GM18526 (cell line): Measurements from ENCODE around the gene KRT1.

Source experiments
- POLR2A ChIP-seq: IDR thresholded peaks from 3 replicates; pipeline ENCODE4 v1.6.1; 2011; ENCODE audit not compliant: insufficient read length; ENCODE audit errors: extremely low read depth

The KRT1 gene

DNA sequence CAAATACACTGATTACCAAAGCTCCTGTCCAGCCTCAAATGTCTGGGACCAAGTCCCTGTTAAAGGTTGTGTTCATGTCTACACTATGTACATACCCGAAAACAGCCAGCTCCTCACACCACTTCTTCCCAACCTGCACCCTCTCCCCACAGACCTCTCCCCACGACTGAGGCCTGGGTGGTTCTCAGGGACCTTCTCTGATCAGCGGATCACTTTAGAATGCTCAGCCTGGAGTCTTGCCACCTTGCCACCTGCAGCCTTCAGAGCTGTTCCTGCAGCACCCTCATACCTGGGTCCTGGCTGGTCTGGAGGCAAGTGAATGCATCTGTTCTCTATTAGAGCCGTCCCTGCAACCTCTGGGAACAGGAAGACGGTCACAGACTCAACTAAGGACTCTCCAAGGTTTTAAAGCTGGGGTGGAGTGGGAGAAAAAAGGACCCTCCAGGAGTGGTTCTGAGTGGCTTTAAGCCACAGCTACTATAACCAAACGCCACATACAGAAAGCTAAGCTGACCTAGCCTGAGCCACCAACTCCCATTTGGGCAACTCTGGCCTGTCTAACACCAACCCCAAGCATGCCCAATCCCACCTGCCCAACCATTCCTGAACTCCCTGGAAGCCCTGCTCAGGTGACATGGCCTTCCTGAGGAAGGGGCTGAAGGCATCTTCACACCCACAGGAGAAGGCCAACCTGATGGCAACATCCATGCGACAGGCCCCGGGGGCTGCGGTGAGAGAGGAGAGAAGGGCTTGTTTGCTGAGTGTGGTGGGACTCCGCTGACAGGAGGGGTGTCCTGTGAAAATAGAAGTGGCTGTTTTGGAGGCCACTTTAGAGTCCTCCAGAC is 36.8 kb downstream of the KRT1 start:
- no peak for TF ChIP-seq POLR2A

DNA sequence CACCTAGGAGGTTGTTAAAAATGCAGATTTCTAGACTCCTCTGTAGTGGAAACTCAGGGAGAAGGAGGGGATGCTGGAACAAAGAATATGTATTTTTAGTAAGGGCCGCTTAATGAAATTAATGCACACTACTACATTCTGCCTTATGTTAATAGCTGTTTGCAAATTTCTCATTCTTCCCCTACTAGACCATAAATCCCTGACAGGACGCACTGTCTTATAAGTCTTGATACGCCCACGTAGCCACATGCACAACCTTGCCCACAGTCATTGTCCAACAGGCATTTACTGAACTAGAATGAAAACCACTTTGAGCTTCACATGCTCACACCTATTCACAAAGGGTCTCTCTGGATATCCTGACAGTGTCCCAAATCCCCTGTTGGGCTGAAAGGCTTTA is 38.7 kb downstream of the KRT1 start:
- TF ChIP-seq POLR2A, result no peak

DNA sequence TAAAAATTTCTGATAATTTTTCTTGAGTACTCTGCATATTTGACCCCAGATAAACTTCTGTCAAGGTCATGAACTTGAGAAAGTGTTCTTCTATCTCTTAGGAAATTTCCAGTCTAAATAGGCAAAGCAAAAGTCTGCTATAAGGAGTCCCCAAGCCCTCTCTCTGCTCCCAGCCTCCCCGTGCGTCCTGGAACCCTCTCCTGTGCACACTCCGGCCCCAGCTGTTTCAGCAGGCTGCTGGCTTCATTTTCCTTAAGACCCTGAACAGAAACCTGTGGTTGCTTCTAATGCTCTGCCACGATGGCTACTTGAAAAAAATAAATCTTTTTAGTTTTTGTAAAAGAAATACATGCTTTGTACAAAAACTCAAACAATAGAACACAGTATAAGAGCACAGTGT is 42.9 kb downstream of the KRT1 start:
- TF ChIP-seq POLR2A, result no peak

DNA sequence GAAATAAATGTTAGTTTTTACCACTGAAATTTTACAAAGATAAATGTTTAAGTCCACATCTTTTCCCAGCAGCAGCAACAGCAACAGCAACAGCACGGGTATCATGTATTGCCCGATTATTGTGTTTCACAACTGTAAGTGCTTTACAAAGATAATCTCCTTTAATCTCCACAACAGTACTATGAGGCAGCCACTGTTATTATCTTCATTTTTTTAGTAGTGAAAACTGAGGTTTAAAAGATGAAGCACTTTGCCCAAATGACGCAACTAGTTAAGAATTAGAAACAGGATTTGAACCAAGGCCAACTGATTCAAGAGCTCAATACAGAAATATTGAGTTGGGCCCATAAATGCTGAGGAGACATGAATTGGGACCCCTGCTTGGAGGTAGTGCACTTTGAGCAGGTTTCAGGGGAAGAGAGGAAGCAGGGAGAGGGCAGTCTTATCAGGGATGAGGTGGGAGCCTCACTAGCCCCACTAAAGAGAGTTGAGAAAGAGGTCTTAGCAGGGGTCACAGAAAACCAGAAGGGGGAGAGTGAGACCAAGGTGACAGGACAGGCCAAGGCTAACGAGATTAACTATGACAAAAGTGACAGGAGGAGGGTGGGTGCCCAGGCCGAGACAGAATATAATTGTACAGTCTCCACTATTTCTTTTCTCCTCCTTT is 43.5 kb downstream of the KRT1 start:
- no peak for TF ChIP-seq POLR2A

DNA sequence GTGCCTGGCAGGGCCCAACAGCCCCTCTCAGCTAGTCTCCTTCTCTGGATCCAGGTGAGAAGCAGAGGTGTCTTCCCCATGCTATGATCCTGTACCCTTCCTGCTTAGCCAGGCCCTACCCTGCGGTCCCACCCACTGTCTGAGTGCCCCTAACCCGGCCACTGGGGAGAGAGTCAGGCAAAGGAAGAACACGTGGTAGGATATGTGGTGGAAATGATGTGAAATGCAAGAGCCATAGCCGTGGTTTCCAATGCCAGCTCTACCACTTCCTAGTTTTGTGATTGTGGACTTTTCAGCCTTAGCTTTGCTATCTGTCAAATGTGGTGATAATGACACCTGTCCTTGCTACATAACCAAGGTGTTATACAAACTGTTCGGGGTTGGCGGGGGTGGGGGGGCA is 44.0 kb downstream of the KRT1 start:
- no peak for TF ChIP-seq POLR2A

DNA sequence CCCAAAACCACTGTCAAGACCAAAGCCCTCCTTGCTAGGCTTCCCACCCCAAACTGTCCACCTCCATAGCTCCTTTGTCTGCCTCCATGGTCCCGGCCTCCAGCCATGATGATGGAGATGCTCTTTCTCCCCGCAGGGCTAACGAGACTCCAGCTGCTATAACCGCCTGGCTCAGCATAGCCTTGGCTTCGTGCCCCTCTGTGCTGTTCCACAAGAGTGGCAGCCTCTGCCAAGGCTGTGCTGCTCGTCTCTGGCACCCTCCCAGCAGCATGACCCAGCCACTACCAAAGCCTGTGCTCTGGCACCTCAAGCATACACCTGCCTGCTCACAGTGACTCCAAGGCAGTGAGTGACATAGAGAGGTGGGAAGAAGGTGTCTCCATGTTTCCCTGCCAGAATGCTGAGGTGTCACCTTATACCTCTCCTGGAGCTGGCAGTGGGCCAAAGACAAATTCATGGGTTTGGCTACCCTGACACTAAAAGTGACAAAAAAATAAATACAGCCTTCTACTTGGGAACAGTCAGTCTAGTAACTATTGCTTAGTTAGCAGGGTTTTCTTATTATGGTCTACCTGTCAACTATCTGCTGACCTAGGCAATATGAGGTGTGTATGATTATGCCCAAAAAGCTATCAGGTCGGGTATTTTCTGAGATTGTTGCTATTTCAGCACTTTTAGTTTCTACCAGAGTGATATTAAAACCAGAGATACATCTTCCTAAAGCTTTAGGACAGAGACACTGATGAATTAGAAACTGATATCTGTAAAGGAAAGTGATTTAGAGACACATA is 45.7 kb downstream of the KRT1 start:
- TF ChIP-seq POLR2A, result no peak

DNA sequence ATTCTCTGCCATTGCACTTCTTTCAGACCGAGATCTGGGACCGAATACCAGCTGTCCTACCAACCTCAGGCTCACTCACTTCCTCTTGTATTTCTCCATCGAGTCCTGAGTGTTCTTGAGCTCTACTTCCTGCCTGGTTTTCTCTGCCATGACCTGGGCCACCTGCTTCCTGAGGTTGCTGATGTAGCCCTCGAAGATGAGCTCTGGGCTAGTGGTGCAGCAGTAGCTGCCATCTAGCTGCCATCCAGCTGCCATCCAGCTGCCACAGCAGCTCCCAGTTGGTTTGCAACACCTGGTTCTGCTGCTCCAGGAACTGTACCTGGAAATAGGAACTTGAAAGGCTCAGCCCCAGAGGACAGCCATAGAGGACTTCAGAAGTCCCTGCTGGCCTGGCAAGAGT is 46.8 kb downstream of the KRT1 start:
- no peak for TF ChIP-seq POLR2A

DNA sequence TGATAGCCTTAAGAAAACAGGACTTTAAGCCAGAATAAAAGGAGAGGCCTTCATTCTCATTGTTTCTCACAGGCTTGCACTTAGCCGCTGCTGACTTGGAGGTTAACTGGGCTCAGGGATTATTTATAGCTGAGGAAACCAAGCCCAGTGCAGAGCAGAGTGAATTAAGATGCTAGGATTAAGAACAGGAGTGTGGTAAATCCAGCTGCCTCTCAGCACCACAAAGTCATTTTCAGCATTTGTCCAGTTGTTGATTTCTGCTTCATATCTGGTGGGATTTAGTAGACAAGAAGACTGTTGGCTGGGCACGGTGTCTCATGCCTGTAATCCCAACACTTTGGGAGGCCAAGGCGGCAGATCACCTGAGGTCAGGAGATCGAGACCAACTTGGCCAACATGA is 47.6 kb downstream of the KRT1 start:
- no peak for TF ChIP-seq POLR2A

DNA sequence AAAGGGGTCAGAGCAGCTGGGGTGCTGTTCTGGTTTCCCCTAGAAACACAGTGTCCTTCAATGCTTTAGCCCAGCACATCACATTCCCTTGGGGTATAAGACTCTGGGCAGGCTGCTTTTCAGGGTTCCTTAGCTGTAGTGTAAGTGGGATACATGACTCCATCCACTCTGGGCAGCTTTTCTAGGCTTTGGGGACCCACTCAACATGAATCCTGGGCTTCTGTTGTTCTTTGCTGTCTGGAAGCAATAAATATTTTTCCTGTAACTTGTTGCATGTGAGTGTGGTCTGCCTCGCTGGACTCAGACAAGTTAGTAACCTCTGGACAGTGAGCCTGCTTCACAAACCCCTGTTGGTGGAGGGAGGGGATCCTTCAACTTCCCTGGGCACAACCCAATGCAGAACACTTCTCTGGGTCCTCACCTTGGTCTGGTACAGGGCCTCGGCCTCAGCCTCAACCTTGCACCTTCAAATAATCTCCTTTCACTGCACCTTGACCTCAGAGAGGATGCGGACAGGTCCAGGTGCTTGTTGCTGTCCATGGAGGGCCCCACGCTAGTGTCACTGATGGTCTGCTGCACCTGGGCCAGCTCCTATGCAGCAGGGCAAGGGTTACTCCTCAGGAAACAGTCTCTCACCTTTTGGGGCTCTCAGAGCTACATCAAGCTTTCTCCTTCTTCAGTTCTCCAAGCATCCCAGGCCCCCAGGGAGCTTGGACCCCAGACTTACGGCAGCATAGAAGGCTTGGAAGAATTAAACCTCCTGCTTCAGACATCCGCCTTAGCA is 48.3 kb downstream of the KRT1 start:
- no peak for TF ChIP-seq POLR2A

DNA sequence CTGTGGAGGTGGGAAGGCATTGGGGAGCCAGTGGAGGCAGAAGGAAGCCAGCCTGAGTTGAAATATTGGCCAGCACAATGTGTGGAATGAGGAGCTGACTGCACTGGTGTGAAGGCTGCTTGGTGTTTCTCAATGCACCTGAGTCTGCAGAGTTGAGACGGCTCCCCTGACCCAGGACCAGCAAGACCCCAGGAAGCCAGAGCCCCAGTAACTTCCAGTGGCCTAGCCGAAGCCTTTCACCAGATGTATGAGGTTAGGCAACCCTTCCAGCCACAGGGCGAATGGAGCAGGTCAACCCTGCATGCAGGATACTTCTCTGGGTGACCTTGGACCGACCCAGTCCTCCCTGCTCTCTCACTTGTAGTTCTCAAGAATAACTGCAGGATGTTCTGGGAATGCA is 48.9 kb downstream of the KRT1 start:
- no peak for TF ChIP-seq POLR2A

DNA sequence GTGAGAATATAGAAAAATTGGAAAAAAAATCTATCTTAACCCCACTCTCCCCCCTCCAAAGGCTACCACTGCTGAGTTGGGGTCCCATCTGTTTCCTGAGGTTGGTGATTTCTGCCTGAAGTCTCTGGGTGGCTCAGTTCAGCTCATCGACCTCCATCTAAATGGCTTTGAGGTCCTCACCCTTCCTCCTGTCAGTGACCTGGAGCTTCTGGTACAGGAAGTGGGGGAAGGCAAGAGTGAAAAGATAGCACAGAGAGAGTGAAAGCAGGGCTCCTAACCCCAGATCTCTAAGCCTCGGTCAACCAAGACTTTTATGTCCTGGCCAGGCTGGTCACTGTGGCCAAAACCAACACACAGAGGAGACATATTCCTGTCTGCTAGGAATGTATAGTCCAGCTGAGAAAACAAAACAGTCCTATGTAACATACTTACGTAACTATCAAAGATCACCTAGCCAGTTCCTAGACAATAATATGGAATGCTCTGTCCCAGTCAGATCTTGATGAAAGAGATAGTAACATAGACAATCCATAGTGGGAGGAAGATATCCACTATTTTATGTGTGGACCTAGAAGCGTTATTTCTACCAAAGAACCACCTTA is 49.5 kb downstream of the KRT1 start:
- TF ChIP-seq POLR2A, result no peak

DNA sequence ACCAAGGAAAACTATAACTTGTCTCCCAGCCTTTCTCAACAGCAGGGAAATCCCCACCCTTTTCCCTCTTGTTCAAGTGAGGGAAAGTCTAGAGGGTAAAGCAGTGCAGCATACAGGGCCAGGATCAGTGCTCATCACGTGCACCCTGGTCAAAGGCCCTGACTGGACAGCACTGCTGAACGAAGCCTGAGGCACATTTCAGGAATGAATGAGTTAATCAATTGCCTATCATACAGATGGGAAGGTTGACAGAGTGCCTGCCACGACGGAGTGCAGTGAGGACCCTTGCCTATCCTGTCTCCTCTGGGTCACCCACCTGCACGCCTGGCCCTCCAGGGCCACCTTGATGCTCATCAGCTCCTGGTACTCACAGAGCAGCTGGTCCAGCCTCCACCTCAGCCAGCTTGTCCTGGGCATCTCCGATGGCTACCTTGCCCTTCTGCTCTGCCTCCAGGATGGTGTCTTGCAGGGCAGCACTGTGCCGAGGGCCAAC is 50.2 kb downstream of the KRT1 start:
- TF ChIP-seq POLR2A, result no peak

DNA sequence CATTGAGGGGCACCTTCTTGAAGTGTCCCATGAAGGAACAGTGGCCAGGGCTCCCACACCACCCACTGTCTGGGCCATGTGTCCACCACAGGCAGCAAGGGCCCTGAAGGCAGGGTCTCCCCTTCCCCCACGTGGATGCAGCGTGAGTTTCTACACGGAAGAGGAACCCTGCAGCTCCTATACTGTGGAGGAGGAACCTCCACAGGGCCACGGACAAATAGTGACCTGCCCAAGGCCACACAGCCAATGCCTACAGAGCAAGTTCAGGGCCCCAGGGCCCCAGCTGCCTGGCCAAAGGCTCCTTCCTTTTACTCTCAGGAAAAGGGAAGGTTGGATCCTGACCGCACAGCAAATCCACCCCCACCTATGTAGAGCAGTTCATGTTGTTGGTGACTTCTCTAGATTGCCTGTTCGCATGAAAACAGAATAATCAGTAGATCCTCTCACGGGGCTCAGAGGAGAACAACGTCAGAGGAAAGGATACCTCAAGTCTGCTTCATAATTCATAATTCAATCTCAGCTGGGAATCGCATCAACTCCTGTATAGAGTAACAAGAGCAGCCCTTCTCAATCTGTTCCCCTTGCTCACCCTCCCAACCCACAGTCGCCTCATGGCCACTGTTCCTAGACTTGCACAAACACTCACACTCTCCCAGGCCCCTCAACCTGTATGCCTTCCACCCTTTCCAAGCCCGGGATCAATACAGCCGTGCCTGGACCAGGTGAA is 50.8 kb downstream of the KRT1 start:
- no peak for TF ChIP-seq POLR2A

DNA sequence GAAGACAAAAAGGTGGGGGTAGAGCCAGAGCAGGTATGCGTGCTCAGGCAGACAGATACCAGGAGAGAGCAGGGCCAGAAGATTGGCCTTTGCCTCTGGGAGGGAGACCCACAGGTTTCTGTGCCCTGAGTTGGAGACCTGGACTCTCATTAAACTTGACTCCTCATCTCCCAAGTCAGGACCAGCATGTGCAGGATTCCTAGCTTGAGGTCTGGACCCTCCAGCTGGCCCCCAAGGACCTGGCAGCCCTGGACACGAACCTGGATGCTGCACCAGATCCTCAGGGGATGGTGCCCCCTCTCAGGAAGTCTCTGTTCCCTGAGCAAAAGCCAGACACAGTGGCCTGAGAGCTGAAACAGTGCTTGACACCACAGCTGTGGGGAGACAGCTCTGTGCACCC is 51.4 kb downstream of the KRT1 start:
- TF ChIP-seq POLR2A, result no peak
